ENCODE data around the gene OR8J1. TPM values are rescaled to one million over a fixed set of nuclear protein-coding genes. Genes with fewer than 3 reads are reported as not detected.

Gene OR8J1
- total and polyA plus RNA-seq, 2 of the 8 experiments (the other 6 are each of a cell fraction or from before 2014, with no cell fraction given) = not detected

- TF ChIP-seq CTBP2 (IDR thresholded peaks at IDR 0.05; ENCODE audit: borderline replicate concordance, insufficient read depth, insufficient read length, low read length) (no peak), ZNF274 (IDR thresholded peaks at IDR 0.05; ENCODE audit: borderline replicate concordance, extremely low read depth, low read length) (no peak), SP4 (IDR thresholded peaks at IDR 0.05; ENCODE audit: low read length) (no peak)
Measured at GRCh38 chr11:56404393-56404792, 50.3 kb downstream of the OR8J1 start (continued).

All from H1 (cell line).